LoVo (cell line): Measurements from ENCODE around the gene TAS2R39.
A peak's percentile ranks its signal among the peaks of the same experiment; 100 is the strongest.
"Not testable (repeated sequence)": the region's sequence is repeated elsewhere in the genome, so short reads cannot be mapped to it uniquely, and the experiment has no call there.

Source experiments
- DNase-seq: peaks from one replicate; pipeline ENCODE4 v3.0.0-alpha.2; 2016; ENCODE audit warnings: low spot score

The TAS2R39 gene

GRCh38 chr7:143183024-143183423 is at the start of gene TAS2R39:
TAS2R39 (plus strand) TSS chr7:143183419; CDS start chr7:143183419, 0 bp downstream.
- no peak for DNase-seq

- DNase-seq, result no peak
Measured at GRCh38 chr7:143147070-143147469, 36.1 kb upstream of the TAS2R39 start.

GRCh38 chr7:143148050-143148449 is 35.2 kb upstream of the TAS2R39 start:
- DNase-seq, result no peak

GRCh38 chr7:143148651-143149050 is 34.6 kb upstream of the TAS2R39 start:
- no peak for DNase-seq

GRCh38 chr7:143150696-143151095 is 32.5 kb upstream of the TAS2R39 start:
- DNase-seq, result not testable (repeated sequence)

GRCh38 chr7:143158617-143159016 is 24.6 kb upstream of the TAS2R39 start:
- DNase-seq, result not testable (repeated sequence)

- peak; percentile 43 for DNase-seq
Measured at GRCh38 chr7:143171697-143172096, 11.5 kb upstream of the TAS2R39 start.

GRCh38 chr7:143172354-143172753 is 10.9 kb upstream of the TAS2R39 start:
- peak; percentile 63 for DNase-seq

GRCh38 chr7:143176128-143176527 is 7.1 kb upstream of the TAS2R39 start:
- no peak for DNase-seq

GRCh38 chr7:143177374-143178119 is 5.7 kb upstream of the TAS2R39 start:
- DNase-seq, result no peak

GRCh38 chr7:143180771-143181170 is 2.4 kb upstream of the TAS2R39 start:
- DNase-seq, result not testable (repeated sequence)

GRCh38 chr7:143181349-143181748 is 1.9 kb upstream of the TAS2R39 start:
- DNase-seq, result no peak

GRCh38 chr7:143185551-143185950 is 2.3 kb downstream of the TAS2R39 start:
- no peak for DNase-seq

GRCh38 chr7:143188994-143189393 is 5.8 kb downstream of the TAS2R39 start:
- no peak for DNase-seq

GRCh38 chr7:143193880-143194279 is 10.7 kb downstream of the TAS2R39 start:
- no peak for DNase-seq

- DNase-seq, result no peak
Measured at GRCh38 chr7:143199040-143199439, 15.8 kb downstream of the TAS2R39 start.

- no peak for DNase-seq
Measured at GRCh38 chr7:143202161-143202560, 18.9 kb downstream of the TAS2R39 start.

GRCh38 chr7:143203386-143203785 is 20.2 kb downstream of the TAS2R39 start:
- DNase-seq, result no peak

- DNase-seq, result no peak
Measured at GRCh38 chr7:143205560-143206293, 22.5 kb downstream of the TAS2R39 start.

- no peak for DNase-seq
Measured at GRCh38 chr7:143210541-143210940, 27.3 kb downstream of the TAS2R39 start.

GRCh38 chr7:143213478-143213877 is 30.3 kb downstream of the TAS2R39 start:
- not testable (repeated sequence) for DNase-seq

GRCh38 chr7:143214789-143215679 is 31.8 kb downstream of the TAS2R39 start:
- DNase-seq, result peak; percentile 95
